ENCODE measurements around the gene CRPPA.

DNA sequence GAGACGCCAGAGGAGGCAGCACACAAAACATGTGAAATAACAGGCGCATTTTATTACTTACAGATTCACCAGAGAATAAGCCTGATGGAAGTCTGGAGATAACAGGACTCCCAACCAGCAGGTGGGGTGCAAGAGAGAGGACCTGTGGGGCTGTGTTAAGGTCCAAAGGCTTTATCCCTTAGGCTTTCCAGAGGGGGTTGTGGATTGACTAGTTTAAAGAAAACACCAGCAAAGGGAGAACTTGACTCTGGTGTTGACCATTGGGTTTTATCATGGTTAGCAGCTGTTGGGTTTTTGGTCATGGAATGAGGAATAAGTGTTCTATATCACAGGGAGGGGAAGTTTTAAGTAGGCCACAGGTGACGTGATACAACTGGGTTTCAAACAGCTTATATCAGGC is 1.6 kb upstream of the CRPPA start:
- TF ChIP-seq, protein P1, sequence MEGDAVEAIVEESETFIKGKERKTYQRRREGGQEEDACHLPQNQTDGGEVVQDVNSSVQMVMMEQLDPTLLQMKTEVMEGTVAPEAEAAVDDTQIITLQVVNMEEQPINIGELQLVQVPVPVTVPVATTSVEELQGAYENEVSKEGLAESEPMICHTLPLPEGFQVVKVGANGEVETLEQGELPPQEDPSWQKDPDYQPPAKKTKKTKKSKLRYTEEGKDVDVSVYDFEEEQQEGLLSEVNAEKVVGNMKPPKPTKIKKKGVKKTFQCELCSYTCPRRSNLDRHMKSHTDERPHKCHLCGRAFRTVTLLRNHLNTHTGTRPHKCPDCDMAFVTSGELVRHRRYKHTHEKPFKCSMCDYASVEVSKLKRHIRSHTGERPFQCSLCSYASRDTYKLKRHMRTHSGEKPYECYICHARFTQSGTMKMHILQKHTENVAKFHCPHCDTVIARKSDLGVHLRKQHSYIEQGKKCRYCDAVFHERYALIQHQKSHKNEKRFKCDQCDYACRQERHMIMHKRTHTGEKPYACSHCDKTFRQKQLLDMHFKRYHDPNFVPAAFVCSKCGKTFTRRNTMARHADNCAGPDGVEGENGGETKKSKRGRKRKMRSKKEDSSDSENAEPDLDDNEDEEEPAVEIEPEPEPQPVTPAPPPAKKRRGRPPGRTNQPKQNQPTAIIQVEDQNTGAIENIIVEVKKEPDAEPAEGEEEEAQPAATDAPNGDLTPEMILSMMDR (IDR thresholded peaks at IDR 0.05), result no peak
- no peak for TF ChIP-seq POLR2A (IDR thresholded peaks at IDR 0.05)

Measured in adrenal gland (tissue), 5 donors.